GM12878 (cell line): ENCODE data around the gene SATB2. TPM values are rescaled to one million over a fixed set of nuclear protein-coding genes. Genes with fewer than 3 reads are reported as not detected.

Source experiments
- ATAC-seq: fragments of 200-7000 bp; cut with Tn5 transposase; 3 replicates; pipeline ENCODE4 v1.9.1; 2020; ENCODE audit warnings: mild to moderate bottlenecking, moderate library complexity
- BruUV-seq: library from RNA; stranded (reverse); fragments of 400-500 nt; replicated peaks from 2 replicates; lab custom pipeline; 2021; lab: Mats Ljungman, UMichigan
- CTCF ChIA-PET: fragments of 300-600 bp; sonication (Branson Sonifier 250); formaldehyde crosslinking; extraction: SDS; loops from one replicate; lab custom pipeline; 2021; ENCODE audit warnings: inconsistent platforms; lab: Yijun Ruan, JAX
- POLR2A ChIA-PET: fragments of 350-600 bp; formaldehyde crosslinking; extraction: SDS; loops from one replicate; lab custom pipeline; 2021; ENCODE audit warnings: inconsistent platforms; lab: Charles Lee
- RAD21 ChIA-PET: fragments of 300-600 bp; sonication (Branson Sonifier 250); formaldehyde crosslinking; loops from one replicate; lab custom pipeline; 2023; ENCODE audit warnings: antibody characterized with exemption; ENCODE audit not compliant: unreplicated experiment; lab: Charles Lee
- SMC1A ChIA-PET: fragments of 300-600 bp; sonication (Branson Sonifier 250); formaldehyde crosslinking; loops from one replicate; lab custom pipeline; 2023; ENCODE audit not compliant: unreplicated experiment, uncharacterized antibody; lab: Charles Lee
- DNase-seq: peaks from one replicate; pipeline ENCODE4 v3.0.0-alpha.2; 2011; ENCODE audit warnings: low read depth, low spot score
- FAIRE-seq: peaks from 3 replicates; lab custom pipeline; 2011; peaks lifted over from hg19 to GRCh38; lab: Jason Lieb, UNC
- H2AFZ ChIP-seq: 2 replicates; pipeline ENCODE4 v1.6.0; 2011; ENCODE audit warnings: low read depth, low read length, control low read depth; ENCODE audit not compliant: control insufficient read depth
- H3K27ac ChIP-seq: 2 replicates; pipeline ENCODE4 v1.5.1; 2011; ENCODE audit warnings: control low read depth; ENCODE audit not compliant: control insufficient read depth, insufficient read depth
- H3K27me3 ChIP-seq, 2 experiments: replicated peaks in 1 of 2; 2 replicates each; pipeline versions ENCODE4 v1.6.0 to v1.6.1; 2011; ENCODE audit warnings: low read length in 1 of 2; ENCODE audit not compliant: control insufficient read depth in 2 of 2, insufficient read depth in 2 of 2
- H3K36me3 ChIP-seq, 2 experiments: 2 replicates each; pipeline ENCODE4 v1.5.1; 2011; ENCODE audit warnings: low read length in 1 of 2; ENCODE audit not compliant: control insufficient read depth in 2 of 2, insufficient read depth in 2 of 2
- H3K4me1 ChIP-seq: 2 replicates; pipeline ENCODE4 v1.6.1; 2011; ENCODE audit warnings: mild to moderate bottlenecking, low read length, moderate library complexity, mixed read lengths; ENCODE audit not compliant: control insufficient read depth, insufficient read depth
- H3K4me2 ChIP-seq: 2 replicates; pipeline ENCODE4 v1.6.0; 2011; ENCODE audit warnings: control low read depth; ENCODE audit not compliant: control insufficient read depth, insufficient read depth
- H3K4me3 ChIP-seq: fragments of 200-600 bp; sonication (generic); 2 replicates; pipeline ENCODE4 v1.5.1; 2016
- H3K79me2 ChIP-seq: 2 replicates; pipeline ENCODE4 v1.6.0; 2011; ENCODE audit warnings: low read length; ENCODE audit not compliant: control insufficient read depth, insufficient read depth
- H3K9ac ChIP-seq: 2 replicates; pipeline ENCODE4 v1.8.0; 2011; ENCODE audit warnings: low read length, control low read depth, mixed read lengths; ENCODE audit not compliant: control insufficient read depth, insufficient read depth
- H3K9me3 ChIP-seq: replicated peaks from 3 replicates; pipeline ENCODE4 v1.5.1; 2011; ENCODE audit warnings: mild to moderate bottlenecking, low read length; ENCODE audit not compliant: control insufficient read depth, insufficient read depth
- H4K20me1 ChIP-seq: 2 replicates; pipeline ENCODE4 v1.6.0; 2011; ENCODE audit not compliant: control insufficient read depth, insufficient read depth
- CREM ChIP-seq: IDR thresholded peaks from 2 replicates; pipeline ENCODE4 v1.6.1; 2014; ENCODE audit warnings: antibody characterized with exemption, low read depth
- MEF2B ChIP-seq: fragments of 450-650 bp; IDR thresholded peaks from 2 replicates; pipeline ENCODE4 v1.6.1; 2018; ENCODE audit warnings: mild to moderate bottlenecking, moderate library complexity; ENCODE audit not compliant: partially characterized antibody, poor library complexity, severe bottlenecking
- POLR2AphosphoS2 ChIP-seq: IDR thresholded peaks from 2 replicates; pipeline ENCODE4 v1.6.1; 2011; ENCODE audit warnings: low read depth, mild to moderate bottlenecking, low read length, improper control_type of control experiment, moderate library complexity
- SKIL ChIP-seq: fragments of 450-650 bp; IDR thresholded peaks from 2 replicates; pipeline ENCODE4 v1.6.1; 2017; ENCODE audit warnings: mild to moderate bottlenecking, low read depth, inconsistent platforms; ENCODE audit not compliant: poor library complexity, severe bottlenecking
- ZBTB40 ChIP-seq: fragments of 450-650 bp; IDR thresholded peaks from 2 replicates; pipeline ENCODE4 v1.6.1; 2016; ENCODE audit warnings: mild to moderate bottlenecking, moderate library complexity, borderline replicate concordance
- ZNF274 ChIP-seq: IDR thresholded peaks from one replicate; pipeline ENCODE4 v1.8.0; 2011; ENCODE audit not compliant: insufficient read length, insufficient read depth
- WGBS: methylation state at CpG from one replicate; pipeline ENCODE4 v1.1.6; 2016; ENCODE audit warnings: low lambda C conversion rate; ENCODE audit not compliant: insufficient replicate concordance, insufficient coverage; ENCODE audit errors: missing lambda C conversion rate; 5-methylcytosine and 5-hydroxymethylcytosine counted together
- in situ Hi-C: fragments of 300-500 bp; cut with MboI; formaldehyde crosslinking; loops from 9 replicates; pipeline ENCODE4 v1.14.3; 2018; ENCODE audit warnings: mixed read lengths
- intact Hi-C: fragments of 100-400 bp; cut with micrococcal nuclease; formaldehyde crosslinking; loops from one replicate; pipeline ENCODE4 v1.14.2; 2022; ENCODE audit not compliant: unreplicated experiment
- polyA plus RNA-seq, 11 experiments: library from polyadenylated mRNA; depleted of rRNA in 4 of 11; unstranded in 6 of 11; stranded (reverse) in 5 of 11; fragments of >200 nt; fragmentation: Nextera tagmentation in 4 of 11; fragmentation: Illumina TruSeq in 1 of 11; extraction: Ambion mirVana in 4 of 11; extraction: Trizol in 1 of 11; gene quantifications; 1 replicate in 1 of 11; 2 replicates in 10 of 11; pipeline versions ENCODE4 v1.2.1 to v1.2.3, GENCODE V29; 2011 to 2016; ENCODE audit warnings: inconsistent platforms in 2 of 11, missing spikeins in 2 of 11, low read depth in 1 of 11
- total RNA-seq, 4 experiments: library from RNA; depleted of rRNA in 3 of 4; stranded (reverse); fragments of >200 nt in 3 of 4; fragmentation: Illumina TruSeq in 1 of 4; extraction: Trizol in 1 of 4; gene quantifications; 2 replicates each; pipeline versions ENCODE4 v1.2.1 to v1.2.3, GENCODE V29; 2013 to 2021

The SATB2 gene
- total and polyA plus RNA-seq, 10 of the 15 experiments (the other 5 are each of a cell fraction or from before 2014, with no cell fraction given) = 0.03 to 0.56 (median 0.08) TPM; not detected in 3

GRCh38 chr2:199220920-199221319 is 236.8 kb downstream of the SATB2 start:
- Histone ChIP-seq H3K4me3 (no peak overlapping the region), H4K20me1 (no peaks in the 10 kb centered on the region), H3K36me3 (no peaks in the 10 kb centered on the region), H3K79me2 (no peaks in the 10 kb centered on the region), H3K4me1 (no peaks in the 10 kb centered on the region), H3K4me2 (no peak overlapping the region), H3K27me3 (no peaks in the 10 kb centered on the region), H3K9ac (no peak overlapping the region), H3K27ac (no peak overlapping the region), H2AFZ (no peak overlapping the region), H3K9me3 (no peaks in the 10 kb centered on the region; the same call in 2 of the 3 replicates)
- 33% methylated on average over 3 of the region's 3 CpGs for WGBS
- no peak for TF ChIP-seq SKIL
- DNase-seq (no peak), FAIRE-seq (no peak), ATAC-seq (no peak)
- intact Hi-C loops (no loop called here), in situ Hi-C loops (no loop called here)
- ChIA-PET CTCF (interaction anchor here (0.7 to 1.3 kb wide), 2 partner anchors 19 to 26 kb away, joined by 3 read pairs; no protein-coding TSS in a partner anchor), RAD21 (interaction anchor here (1.8 kb wide), 1 partner anchor 37 kb away, joined by 5 read pairs; no protein-coding TSS in a partner anchor), POLR2A (no interaction called here), SMC1A (interaction anchor here (1.0 to 1.7 kb wide), 2 partner anchors 13 to 36 kb away, joined by 5 to 10 read pairs; no protein-coding TSS in a partner anchor)
- no TSS peak for BruUV-seq

GRCh38 chr2:199219551-199219950 is 238.2 kb downstream of the SATB2 start:
- no peaks in the 10 kb centered on the region for H3K27me3 ChIP-seq
- RAD21 ChIA-PET = no interaction called here
- H2AFZ ChIP-seq = no peak overlapping the region
- no peak overlapping the region for H3K27ac ChIP-seq
- H3K36me3 ChIP-seq = no peaks in the 10 kb centered on the region
- no peak overlapping the region for H3K4me3 ChIP-seq
- no peak overlapping the region for H3K4me2 ChIP-seq
- SMC1A ChIA-PET = interaction anchor here (0.9 to 1.7 kb wide), 2 partner anchors 11 to 29 kb away, joined by 3 to 10 read pairs; no protein-coding TSS in a partner anchor
- BruUV-seq = no TSS peak
- FAIRE-seq = no peak
- WGBS = 46% methylated on average over 2 of the region's 2 CpGs
- H3K79me2 ChIP-seq = no peaks in the 10 kb centered on the region
- CTCF ChIA-PET = no interaction called here
- intact Hi-C loops (no loop called here), in situ Hi-C loops (no loop called here)
- POLR2A ChIA-PET = no interaction called here
- no peaks in the 10 kb centered on the region for H4K20me1 ChIP-seq
- no peak overlapping the region for H3K9ac ChIP-seq
- TF ChIP-seq CREM (no peak), MEF2B (no peak), ZNF274 (no peak), POLR2AphosphoS2 (no peak), ZBTB40 (no peak)
- TF ChIP-seq, all 136 proteins: peak for 0
- H3K9me3 ChIP-seq = no peaks in the 10 kb centered on the region; the same call in 2 of the 3 replicates
- DNase-seq = no peak
- H3K4me1 ChIP-seq = no peaks in the 10 kb centered on the region
- no peak for ATAC-seq
